Measurements from ENCODE around the gene WDR38.

Gene WDR38

DNA sequence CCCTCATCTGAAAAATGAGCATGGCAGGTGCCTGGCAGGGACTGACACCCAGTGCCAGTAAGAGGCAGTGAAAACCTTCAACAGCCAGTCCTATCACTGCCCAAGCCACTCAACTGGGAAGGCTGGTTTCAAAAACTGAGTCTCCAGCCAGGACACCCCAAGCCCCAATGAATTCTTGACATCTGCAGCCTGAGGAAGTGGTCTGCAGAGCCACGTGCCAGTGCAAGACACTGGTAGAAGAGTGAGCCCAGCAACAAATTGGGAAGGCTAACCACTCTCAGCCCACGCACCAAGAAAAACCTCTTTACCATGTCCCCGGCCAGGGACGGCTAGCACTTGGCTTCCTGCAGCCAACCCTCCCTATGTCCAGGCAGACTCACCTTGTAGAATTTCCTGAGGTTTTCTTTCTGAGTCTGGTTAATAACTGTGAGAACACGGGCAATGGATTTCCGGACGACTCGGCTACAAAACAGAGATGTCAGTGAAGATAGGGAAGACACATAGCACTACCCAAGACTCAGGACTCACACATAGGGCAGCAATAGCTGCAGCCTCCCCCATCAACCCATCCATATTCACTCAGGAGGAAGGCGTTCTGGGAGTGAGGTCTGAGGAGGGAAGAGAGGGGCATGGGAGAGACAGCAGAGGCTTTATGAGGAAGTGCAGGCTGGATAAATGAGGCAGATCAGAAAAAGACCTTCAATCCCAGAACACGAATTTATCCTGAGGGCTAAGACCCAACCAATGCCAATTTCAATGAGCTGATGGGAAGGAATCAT is 6.7 kb downstream of the WDR38 start:
- TF ChIP-seq, protein P1, sequence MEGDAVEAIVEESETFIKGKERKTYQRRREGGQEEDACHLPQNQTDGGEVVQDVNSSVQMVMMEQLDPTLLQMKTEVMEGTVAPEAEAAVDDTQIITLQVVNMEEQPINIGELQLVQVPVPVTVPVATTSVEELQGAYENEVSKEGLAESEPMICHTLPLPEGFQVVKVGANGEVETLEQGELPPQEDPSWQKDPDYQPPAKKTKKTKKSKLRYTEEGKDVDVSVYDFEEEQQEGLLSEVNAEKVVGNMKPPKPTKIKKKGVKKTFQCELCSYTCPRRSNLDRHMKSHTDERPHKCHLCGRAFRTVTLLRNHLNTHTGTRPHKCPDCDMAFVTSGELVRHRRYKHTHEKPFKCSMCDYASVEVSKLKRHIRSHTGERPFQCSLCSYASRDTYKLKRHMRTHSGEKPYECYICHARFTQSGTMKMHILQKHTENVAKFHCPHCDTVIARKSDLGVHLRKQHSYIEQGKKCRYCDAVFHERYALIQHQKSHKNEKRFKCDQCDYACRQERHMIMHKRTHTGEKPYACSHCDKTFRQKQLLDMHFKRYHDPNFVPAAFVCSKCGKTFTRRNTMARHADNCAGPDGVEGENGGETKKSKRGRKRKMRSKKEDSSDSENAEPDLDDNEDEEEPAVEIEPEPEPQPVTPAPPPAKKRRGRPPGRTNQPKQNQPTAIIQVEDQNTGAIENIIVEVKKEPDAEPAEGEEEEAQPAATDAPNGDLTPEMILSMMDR (conservative IDR thresholded peaks at IDR 0.05; ENCODE audit: low read length) = no peak
- peak overlapping the region; percentile 89 for H3K4me3 ChIP-seq (ENCODE audit: low read length)
- no peak for DNase-seq (ENCODE audit: low read depth)

DNA sequence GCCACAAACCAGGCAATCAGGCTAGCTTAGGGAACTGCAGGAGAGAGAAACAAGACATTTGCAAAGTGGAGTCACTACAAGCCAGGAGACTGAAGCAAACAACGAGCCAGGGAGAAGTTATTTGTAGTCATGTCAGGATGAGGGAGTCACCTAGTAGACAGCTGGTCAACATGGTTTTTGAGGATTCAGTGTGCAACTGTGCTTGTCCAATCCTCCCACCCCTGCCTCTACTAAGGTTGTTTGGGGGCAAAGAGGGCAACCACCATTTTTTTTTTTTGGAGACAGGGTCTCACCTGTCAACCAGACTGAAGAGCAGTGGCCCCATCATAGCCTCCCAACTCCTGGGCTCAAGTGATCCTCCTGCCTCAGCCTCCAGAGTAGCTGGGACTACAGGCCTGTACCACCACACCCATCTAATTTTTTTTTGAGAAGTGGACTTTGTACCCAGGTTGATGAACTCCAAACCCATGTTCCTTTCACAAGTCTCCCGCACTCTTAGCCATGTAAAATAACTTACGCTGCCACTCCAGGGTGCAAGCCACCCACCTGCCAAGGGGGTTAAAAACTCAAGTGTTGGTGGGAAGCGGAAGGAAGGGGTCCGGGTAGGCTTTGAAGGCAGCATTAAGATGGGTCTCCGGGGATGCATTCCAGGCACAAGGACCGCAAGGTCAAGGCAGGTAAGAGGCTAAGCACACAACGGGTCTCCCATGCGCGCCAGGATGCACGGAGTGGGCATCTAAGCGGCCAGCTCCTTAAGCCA is 7.5 kb downstream of the WDR38 start:
- no peak for DNase-seq (ENCODE audit: low read depth)
- H3K4me3 ChIP-seq (ENCODE audit: low read length) = peak overlapping the region; percentile 89
- TF ChIP-seq, protein P1 (conservative IDR thresholded peaks at IDR 0.05; ENCODE audit: low read length) = no peak

DNA sequence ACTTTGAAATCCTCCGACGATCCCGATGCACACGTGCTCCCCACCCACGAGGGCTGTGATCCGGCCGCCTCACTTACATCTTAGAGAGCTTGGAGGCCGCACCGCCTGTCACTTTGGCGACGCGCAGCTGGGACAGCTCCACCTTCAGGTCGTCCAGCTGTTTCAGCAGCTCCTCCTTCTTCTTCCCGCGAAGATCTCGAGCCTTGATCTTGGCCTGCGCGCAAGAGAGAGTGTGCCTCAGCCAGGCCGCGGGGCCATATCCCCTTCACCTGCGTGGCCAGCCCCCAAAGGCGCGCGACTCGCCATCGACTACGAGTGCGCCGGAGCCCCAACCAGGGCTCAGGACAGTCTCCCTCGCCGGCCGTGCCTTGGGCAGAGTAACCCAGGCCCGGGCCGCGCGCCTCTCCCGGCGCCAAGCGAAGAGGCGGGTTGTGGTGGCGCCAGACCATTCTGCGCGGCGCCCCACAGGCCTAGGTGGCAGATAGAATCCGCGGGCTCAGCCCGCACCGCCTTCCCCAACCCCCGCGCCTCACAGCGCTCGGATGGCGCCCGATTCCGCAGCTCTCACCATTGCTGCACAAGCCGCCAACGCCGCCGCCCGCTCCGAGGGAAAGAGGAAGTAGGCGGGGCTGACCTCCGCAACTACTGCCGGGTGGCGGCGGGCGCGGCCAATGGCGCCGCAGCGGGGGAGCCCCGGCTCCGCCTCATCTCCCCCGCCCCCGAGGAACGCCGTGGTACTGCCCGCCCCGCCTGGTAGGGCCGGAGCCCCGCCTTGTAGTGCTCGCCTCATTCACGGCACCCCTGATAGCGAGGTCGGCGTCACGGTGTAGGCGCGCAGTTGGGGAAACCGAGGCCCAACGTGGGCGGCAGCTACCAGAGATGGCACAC is 8.3 kb downstream of the WDR38 start, which contains the start of the genes ARPC5L and RPL35:
Gene ARPC5L (plus strand): TSS at position 789 of the 888 bp plus-strand sequence. CDS start 7,161 bp downstream, outside the sequence.
Gene RPL35 (minus strand): TSS at position 616 of the 888 bp plus-strand sequence. CDS start 45 bp downstream, at position 571.
- peak; percentile 92 for DNase-seq (ENCODE audit: low read depth)
- H3K4me3 ChIP-seq (ENCODE audit: low read length) = peak within 1 kb of the TSS; percentile 94
- TF ChIP-seq, protein P1 (conservative IDR thresholded peaks at IDR 0.05; ENCODE audit: low read length) = peak; percentile 31

DNA sequence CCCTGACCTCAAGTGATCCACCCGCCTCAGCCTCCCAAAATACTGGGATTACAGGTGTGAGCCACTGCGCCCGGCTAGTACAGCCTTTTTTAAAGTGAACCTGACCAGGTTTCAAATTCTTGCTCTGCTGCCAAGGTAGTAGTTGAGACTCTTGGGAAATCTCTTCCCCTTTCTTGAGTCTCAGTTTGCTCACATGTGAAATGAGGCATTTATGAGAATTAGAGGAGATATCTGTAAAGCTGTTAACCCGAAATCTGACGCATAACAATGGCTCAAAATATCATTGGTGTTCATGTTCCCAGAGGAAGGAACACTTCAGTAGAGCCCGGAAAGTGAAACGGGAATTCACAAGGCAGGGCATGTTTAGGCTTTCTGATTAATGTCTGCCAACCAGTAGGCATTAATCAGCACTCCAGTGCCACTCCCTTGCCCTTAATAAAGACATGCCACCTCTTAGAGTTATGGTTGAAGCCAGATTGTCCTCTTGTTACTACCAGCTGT is 10.2 kb downstream of the WDR38 start:
- DNase-seq (ENCODE audit: low read depth) = no peak
- H3K4me3 ChIP-seq (ENCODE audit: low read length) = no peak overlapping the region
- TF ChIP-seq, protein P1 (conservative IDR thresholded peaks at IDR 0.05; ENCODE audit: low read length) = no peak

- peak; percentile 78 for DNase-seq (ENCODE audit: low read depth)
- TF ChIP-seq, protein P1 (conservative IDR thresholded peaks at IDR 0.05; ENCODE audit: low read length) = peak; percentile 27; the same call in 1 of the 2 replicates
- H3K4me3 ChIP-seq (ENCODE audit: low read length) = peak overlapping the region; percentile 90
Observed at GRCh38 chr9:124868511-124869465, 15.5 kb downstream of the WDR38 start.

Measured in AG10803 (cell line).